Measurements from ENCODE around the gene RAB3C.

- TF ChIP-seq, protein P1, sequence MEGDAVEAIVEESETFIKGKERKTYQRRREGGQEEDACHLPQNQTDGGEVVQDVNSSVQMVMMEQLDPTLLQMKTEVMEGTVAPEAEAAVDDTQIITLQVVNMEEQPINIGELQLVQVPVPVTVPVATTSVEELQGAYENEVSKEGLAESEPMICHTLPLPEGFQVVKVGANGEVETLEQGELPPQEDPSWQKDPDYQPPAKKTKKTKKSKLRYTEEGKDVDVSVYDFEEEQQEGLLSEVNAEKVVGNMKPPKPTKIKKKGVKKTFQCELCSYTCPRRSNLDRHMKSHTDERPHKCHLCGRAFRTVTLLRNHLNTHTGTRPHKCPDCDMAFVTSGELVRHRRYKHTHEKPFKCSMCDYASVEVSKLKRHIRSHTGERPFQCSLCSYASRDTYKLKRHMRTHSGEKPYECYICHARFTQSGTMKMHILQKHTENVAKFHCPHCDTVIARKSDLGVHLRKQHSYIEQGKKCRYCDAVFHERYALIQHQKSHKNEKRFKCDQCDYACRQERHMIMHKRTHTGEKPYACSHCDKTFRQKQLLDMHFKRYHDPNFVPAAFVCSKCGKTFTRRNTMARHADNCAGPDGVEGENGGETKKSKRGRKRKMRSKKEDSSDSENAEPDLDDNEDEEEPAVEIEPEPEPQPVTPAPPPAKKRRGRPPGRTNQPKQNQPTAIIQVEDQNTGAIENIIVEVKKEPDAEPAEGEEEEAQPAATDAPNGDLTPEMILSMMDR (IDR thresholded peaks at IDR 0.05): no peak
- no peak for TF ChIP-seq POLR2A (IDR thresholded peaks at IDR 0.05)
These were observed 289.9 kb downstream of the RAB3C start for GRCh38 chr5:58872670-58873273.
